Loucy (cell line): ENCODE results near the gene INCA1.

Experiments used
- H2AFZ ChIP-seq: fragments of 200-600 bp; sonication (generic); 2 replicates; pipeline ENCODE4 v1.6.0; 2016; ENCODE audit warnings: antibody characterized with exemption, mild to moderate bottlenecking, low read length, moderate library complexity
- H3F3A ChIP-seq: fragments of 200-600 bp; 2 replicates; pipeline ENCODE4 v1.6.0; 2016; ENCODE audit warnings: antibody characterized with exemption, low read depth, mild to moderate bottlenecking
- H3K27me3 ChIP-seq: fragments of 200-600 bp; sonication (generic); 2 replicates; pipeline ENCODE4 v1.6.1; 2014; ENCODE audit warnings: low read length, mild to moderate bottlenecking; ENCODE audit not compliant: insufficient read depth, poor library complexity, severe bottlenecking
- H3K36me3 ChIP-seq: fragments of 200-600 bp; sonication (generic); 2 replicates; pipeline ENCODE4 v1.6.1; 2016; ENCODE audit warnings: low read length; ENCODE audit not compliant: insufficient read depth
- H3K4me1 ChIP-seq: fragments of 200-600 bp; sonication (generic); 2 replicates; pipeline ENCODE4 v1.5.1; 2014; ENCODE audit warnings: low read length, mild to moderate bottlenecking; ENCODE audit not compliant: insufficient read depth, poor library complexity, severe bottlenecking
- H3K4me2 ChIP-seq: fragments of 200-600 bp; sonication (generic); 2 replicates; pipeline ENCODE4 v1.6.0; 2014; ENCODE audit warnings: antibody characterized with exemption, low read length, low read depth, mild to moderate bottlenecking; ENCODE audit not compliant: poor library complexity, severe bottlenecking
- H3K4me3 ChIP-seq: fragments of 200-600 bp; sonication (generic); 2 replicates; pipeline ENCODE4 v1.5.1; 2014; ENCODE audit warnings: low read length, mild to moderate bottlenecking, mixed read lengths; ENCODE audit not compliant: poor library complexity, severe bottlenecking
- H3K79me2 ChIP-seq: fragments of 200-600 bp; sonication (generic); 2 replicates; pipeline ENCODE4 v1.6.1; 2014; ENCODE audit warnings: low read length; ENCODE audit not compliant: insufficient read depth
- H3K9ac ChIP-seq: fragments of 200-600 bp; sonication (generic); 2 replicates; pipeline ENCODE4 v1.6.0; 2014; ENCODE audit warnings: mild to moderate bottlenecking, low read depth, low read length, moderate library complexity; ENCODE audit not compliant: poor library complexity, severe bottlenecking
- H3K9me2 ChIP-seq: fragments of 200-600 bp; sonication (generic); replicated peaks from 2 replicates; pipeline ENCODE4 v1.6.1; 2016; ENCODE audit warnings: low read depth, low read length, mixed read lengths
- H3K9me3 ChIP-seq: fragments of 200-600 bp; sonication (generic); 2 replicates; pipeline ENCODE4 v1.6.1; 2014; ENCODE audit warnings: mild to moderate bottlenecking, antibody characterized with exemption, low read length, low read depth; ENCODE audit not compliant: insufficient read depth
- H4K20me1 ChIP-seq: fragments of 200-600 bp; sonication (generic); 2 replicates; pipeline ENCODE4 v1.6.0; 2014; ENCODE audit warnings: antibody characterized with exemption, low read length, mild to moderate bottlenecking; ENCODE audit not compliant: insufficient read depth, poor library complexity, severe bottlenecking
- CTCF ChIP-seq: fragments of 200-600 bp; sonication (generic); conservative IDR thresholded peaks from 2 replicates; pipeline ENCODE4 v1.5.1; 2014; ENCODE audit warnings: mild to moderate bottlenecking, antibody characterized with exemption, low read length
- EZH2phosphoT487 ChIP-seq: fragments of 200-600 bp; IDR thresholded peaks from 2 replicates; pipeline ENCODE4 v1.6.1; 2018; ENCODE audit warnings: antibody characterized with exemption, mild to moderate bottlenecking, moderate library complexity, borderline replicate concordance

INCA1 gene

GRCh38 chr17:4956493-4957061, 40.7 kb downstream of the INCA1 start:
- Histone ChIP-seq H3K27me3 (no peaks in the 10 kb centered on the region), H3K79me2 (peaks cover 3% of the 10 kb centered on the region), H2AFZ (no peak overlapping the region), H3K36me3 (no peaks in the 10 kb centered on the region; the same call in 1 of the 2 replicates), H3K4me2 (no peak overlapping the region), H3K9ac (no peak overlapping the region), H3K4me1 (peaks cover 22% of the 10 kb centered on the region), H3K4me3 (no peak overlapping the region), H3F3A (0 out of 2 replicates have a peak, but pooled peaks cover 3% of the 10 kb centered on the region), H3K9me3 (no peaks in the 10 kb centered on the region), H4K20me1 (no peaks in the 10 kb centered on the region), H3K9me2 (no peaks in the 10 kb centered on the region)
- no peak for TF ChIP-seq EZH2phosphoT487
- peak; percentile 66 for TF ChIP-seq CTCF

DNA sequence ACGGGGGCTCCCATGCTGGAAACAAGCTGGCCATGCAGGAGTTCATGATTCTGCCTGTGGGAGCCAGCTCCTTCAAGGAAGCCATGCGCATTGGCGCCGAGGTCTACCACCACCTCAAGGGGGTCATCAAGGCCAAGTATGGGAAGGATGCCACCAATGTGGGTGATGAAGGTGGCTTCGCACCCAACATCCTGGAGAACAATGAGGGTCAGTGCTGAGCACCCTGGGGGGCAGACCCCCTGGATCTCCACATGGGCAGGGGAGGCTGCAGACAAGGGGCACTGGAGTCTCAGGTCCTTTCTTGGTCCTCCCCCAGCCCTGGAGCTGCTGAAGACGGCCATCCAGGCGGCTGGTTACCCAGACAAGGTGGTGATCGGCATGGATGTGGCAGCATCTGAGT, 42.2 kb downstream of the INCA1 start:
- H2AFZ ChIP-seq: no peak overlapping the region
- H3F3A ChIP-seq: 0 out of 2 replicates have a peak, but pooled peaks cover 3% of the 10 kb centered on the region
- no peaks in the 10 kb centered on the region for H4K20me1 ChIP-seq
- H3K9me3 ChIP-seq: no peaks in the 10 kb centered on the region
- no peaks in the 10 kb centered on the region for H3K27me3 ChIP-seq
- H3K4me3 ChIP-seq: no peak overlapping the region
- no peaks in the 10 kb centered on the region for H3K9me2 ChIP-seq
- peaks cover 18% of the 10 kb centered on the region for H3K79me2 ChIP-seq
- H3K9ac ChIP-seq: no peak overlapping the region
- no peak overlapping the region for H3K4me2 ChIP-seq
- peaks cover 30% of the 10 kb centered on the region for H3K4me1 ChIP-seq
- no peaks in the 10 kb centered on the region; the same call in 1 of the 2 replicates for H3K36me3 ChIP-seq
- TF ChIP-seq CTCF (no peak), EZH2phosphoT487 (no peak)

- Histone ChIP-seq H3K79me2 (peaks cover 18% of the 10 kb centered on the region), H2AFZ (no peak overlapping the region), H3K9me3 (no peaks in the 10 kb centered on the region), H3K4me1 (peaks cover 26% of the 10 kb centered on the region), H3K9me2 (no peaks in the 10 kb centered on the region), H3K9ac (no peak overlapping the region), H3K4me2 (no peak overlapping the region), H3K4me3 (no peak overlapping the region), H3K27me3 (no peaks in the 10 kb centered on the region), H3K36me3 (no peaks in the 10 kb centered on the region), H3F3A (peaks cover 12% of the 10 kb centered on the region), H4K20me1 (no peaks in the 10 kb centered on the region)
- TF ChIP-seq EZH2phosphoT487 (no peak), CTCF (no peak)
Measured at GRCh38 chr17:4953451-4953961, 43.8 kb downstream of the INCA1 start.
